ENCODE results near the gene OR4K13.

The OR4K13 gene, protein sequence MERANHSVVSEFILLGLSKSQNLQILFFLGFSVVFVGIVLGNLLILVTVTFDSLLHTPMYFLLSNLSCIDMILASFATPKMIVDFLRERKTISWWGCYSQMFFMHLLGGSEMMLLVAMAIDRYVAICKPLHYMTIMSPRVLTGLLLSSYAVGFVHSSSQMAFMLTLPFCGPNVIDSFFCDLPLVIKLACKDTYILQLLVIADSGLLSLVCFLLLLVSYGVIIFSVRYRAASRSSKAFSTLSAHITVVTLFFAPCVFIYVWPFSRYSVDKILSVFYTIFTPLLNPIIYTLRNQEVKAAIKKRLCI

DNA sequence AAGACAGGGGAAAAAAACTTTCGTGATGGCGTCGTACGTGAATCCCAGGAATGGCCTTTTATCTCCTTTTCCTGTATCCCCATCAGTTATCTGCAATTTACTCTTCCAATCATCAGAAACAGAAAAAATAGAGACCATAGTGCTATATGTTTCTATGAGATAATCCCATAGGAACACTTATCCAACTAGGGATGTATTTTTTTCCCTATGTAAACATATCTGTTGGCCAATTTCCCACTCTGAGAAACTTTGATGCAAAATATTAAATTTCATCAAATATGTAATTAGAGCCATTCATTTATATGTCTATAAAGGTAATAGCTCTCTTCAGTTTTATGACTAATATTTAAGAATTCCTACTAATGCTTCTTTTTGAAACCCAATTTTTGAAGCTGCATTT lies at the start of gene OR4K13:
Gene OR4K13 (minus strand): TSS at position 101 of the 400 bp plus-strand sequence. CDS start 1,280 bp downstream, outside the sequence.
- no peak for DNase-seq (ENCODE audit: low read depth in 2 of 3, low spot score in 2 of 3)

DNA sequence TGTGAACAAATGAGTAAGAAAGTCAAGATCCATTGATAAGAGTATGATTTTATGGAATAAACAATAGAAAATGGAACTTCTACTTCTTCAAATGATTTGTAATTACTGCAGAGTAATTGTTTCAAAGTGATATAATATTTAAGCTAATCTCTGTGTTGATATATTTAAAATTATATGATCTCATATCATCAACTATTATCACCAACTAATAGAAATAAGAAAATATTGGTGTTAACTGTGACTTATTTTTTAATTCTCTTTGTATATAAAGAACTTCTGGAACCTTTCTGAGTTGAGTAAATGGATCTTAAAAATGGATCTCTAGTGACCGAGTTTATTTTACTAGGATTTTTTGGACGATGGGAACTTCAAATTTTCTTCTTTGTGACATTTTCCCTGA lies 23.9 kb upstream of the OR4K13 start, which contains the start of gene OR4L1:
Gene OR4L1 (plus strand): TSS at position 301 of the 400 bp plus-strand sequence. CDS start 0 bp downstream, at position 301.
- DNase-seq (ENCODE audit: low read depth in 2 of 3, low spot score in 2 of 3): no peak

DNA sequence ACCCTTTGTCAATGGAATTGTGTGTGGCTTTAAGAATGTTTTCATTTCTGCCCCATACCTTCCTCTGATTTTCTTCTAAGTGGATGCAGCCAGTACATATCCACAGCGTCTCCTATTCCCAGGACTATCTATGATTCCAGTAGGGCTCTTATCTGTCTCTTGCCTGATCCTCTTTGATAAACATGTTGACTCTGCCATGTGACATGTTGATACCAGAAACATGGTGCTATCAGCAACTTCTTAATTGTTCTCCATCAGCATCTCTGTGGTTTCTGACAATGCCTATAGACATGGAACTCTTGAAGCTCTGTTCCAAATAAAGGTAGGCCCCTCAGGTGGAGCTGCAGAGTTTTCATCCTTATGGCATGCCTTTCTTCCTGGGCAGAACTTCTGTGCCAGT lies 12.4 kb upstream of the OR4K13 start:
- no peak for DNase-seq (ENCODE audit: low read depth in 2 of 3, low spot score in 2 of 3)

DNA sequence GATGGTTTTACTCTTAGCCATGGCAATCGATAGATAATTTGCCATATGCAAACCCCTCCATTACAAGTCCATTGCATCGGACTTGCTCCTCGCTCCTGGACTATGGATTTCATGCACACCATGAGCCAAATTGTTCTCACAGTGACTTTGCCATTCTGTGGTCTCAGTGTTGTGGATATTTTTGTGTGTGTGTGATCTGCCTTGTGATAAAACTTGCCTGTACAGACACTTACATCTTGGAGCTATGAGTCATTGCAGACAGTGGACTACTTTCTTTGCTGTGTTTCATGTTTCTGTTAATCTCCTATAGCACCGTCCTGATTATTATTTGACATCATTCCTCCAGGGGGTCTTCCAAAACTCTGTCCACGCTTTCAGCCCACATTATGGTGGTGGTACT lies 8.4 kb upstream of the OR4K13 start:
- no peak for DNase-seq (ENCODE audit: low read depth in 2 of 3, low spot score in 2 of 3)

DNA sequence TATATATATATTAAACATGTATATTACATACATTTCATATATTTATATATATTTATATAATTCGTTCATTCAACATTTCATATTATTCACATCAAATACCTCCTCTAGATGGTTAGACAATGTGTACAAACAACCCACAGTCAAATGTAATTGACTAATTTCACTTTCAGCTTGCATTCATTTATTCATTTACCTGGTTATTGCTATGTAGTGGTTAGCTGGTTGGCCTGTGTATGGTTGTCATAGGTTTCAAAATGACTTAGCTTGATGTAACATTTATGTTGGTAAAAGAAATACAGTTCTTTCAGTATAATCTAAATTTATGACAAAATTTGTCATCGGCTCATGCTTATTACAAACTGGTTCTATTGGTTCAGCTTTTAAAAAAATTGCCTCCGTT lies 389 bp downstream of the OR4K13 start:
- no peak for DNase-seq (ENCODE audit: low read depth in 2 of 3, low spot score in 2 of 3)

DNA sequence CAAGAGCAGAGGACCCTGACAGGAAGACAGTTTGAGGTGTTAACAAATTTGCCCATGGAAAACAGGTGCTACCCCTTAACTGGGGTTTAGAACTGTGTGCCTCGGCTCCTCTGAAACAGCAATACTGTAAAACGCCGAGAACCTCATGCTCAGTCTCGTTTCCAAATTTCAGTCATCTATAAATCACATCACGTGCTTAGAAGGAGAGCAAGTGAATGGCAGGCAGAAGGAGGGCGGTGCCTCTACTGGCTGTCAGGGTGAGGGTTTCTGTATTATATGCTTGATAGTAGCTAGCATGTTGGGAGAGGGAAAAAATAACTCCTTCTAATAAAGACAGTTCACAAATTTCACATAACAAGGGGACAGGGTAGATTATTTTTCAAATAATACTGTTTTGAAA lies 4.8 kb downstream of the OR4K13 start:
- no peak for DNase-seq (ENCODE audit: low read depth in 2 of 3, low spot score in 2 of 3)

DNA sequence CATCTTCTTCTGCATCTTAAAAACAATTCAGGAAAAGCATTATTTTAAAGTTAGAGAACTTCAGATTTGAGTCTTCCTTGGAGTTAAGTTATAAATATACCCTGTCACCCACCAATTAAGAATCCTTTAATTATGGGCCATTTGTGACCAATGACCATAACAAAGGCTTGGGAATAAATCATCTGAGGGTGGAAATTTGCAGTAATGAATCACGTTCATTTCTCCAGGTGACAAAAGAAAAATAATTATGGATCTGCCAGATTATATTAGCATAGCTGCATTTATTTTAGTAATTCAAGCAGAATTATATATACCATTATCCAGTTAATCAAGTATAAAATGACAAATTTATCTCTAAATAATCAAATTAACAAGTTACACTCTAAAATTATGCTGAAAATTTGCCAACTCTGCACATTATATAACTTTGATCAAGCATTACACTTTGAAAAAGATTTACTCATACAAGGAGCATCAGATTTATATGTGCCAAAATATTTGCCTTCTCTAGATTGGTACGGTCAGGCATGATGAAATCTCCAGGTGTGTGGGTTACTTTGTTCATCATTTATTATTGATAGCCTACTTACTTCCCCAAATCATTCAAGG lies 16.5 kb downstream of the OR4K13 start, which contains the start of gene OR4K14:
Gene OR4K14 (minus strand): TSS at position 51 of the 609 bp plus-strand sequence. CDS start 4,114 bp downstream, outside the sequence.
- no peak for DNase-seq (ENCODE audit: low read depth in 2 of 3, low spot score in 2 of 3)

DNA sequence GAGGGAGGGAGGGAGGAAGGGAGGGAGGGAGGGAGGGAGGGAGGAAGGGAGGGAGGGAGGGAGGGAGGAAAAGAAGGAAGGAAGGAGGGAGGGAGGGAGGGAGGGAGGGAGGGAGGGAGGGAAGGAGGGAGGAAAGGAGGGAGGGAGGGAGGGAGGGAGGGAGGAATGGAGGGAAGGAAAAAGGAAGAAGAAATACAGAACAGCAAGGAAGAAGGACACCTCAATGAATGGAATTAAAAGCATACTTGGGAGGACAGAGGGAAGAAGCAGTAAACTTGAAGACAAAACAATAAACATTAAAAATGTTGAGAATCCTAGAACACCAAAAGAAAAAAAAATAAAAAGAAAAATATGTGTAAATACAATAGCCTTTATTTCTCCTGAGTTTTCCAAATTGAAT lies 27.7 kb downstream of the OR4K13 start:
- no peak for DNase-seq (ENCODE audit: low read depth in 2 of 3, low spot score in 2 of 3)

DNA sequence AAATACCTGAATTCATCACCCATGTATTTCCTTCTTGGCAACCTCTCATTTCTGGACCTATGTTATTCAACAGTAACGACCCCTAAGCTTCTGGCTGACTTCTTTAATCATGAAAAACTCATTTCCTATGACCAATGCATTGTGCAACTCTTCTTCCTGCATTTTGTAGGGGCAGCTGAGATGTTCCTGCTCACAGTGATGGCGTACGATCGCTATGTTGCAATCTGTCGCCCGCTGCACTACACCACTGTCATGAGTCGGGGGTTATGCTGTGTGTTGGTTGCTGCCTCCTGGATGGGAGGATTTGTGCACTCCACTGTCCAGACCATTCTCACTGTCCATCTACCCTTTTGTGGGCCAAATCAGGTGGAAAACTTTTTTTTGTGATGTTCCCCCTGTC lies 33.5 kb downstream of the OR4K13 start:
- no peak for DNase-seq (ENCODE audit: low read depth in 2 of 3, low spot score in 2 of 3)

DNA sequence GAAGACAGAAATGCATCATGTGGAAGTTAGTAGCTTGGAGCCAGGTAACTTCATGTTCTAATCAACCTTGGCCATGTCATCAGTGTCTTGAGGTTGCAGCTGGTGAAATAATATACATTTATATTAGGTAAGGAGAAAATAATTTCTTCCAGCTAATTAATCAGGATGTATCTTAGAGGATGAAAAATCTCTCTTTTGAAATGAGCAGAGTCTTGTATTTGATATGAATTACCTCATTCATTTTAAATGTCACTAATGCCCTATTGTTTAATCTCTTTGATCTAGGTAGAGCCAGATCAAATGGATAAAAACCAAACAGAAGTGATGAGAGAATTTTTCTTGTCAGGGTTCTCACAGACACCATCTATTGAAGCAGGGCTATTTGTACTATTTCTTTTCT lies 34.0 kb downstream of the OR4K13 start, which contains the start of gene OR4Q2:
Gene OR4Q2 (plus strand): TSS at position 301 of the 400 bp plus-strand sequence.
- DNase-seq (ENCODE audit: low read depth in 2 of 3, low spot score in 2 of 3): no peak

DNA sequence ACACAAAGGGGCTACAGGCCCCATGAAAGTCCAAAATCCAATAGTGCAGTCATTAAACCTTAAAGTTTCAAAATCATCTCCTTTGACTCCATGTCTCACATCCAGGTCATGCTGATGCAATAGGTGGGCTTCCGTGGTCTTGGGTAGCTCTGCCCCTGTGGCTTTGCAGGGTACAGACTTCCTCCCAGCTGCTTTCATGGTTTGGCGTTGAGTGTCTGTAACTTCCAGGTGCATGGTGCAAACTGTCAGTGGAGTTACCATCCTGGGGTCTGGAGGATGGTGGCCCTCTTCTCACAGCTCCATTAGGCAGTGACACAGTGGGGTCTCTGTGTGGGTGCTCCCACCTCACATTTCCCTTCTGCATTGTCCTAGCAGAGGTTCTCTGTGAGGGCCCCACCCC lies 42.4 kb downstream of the OR4K13 start:
- no peak for DNase-seq (ENCODE audit: low read depth in 2 of 3, low spot score in 2 of 3)

Data from activated CD8-positive, alpha-beta memory T cell treated with anti-CD3 and anti-CD28 coated beads for 48 hours (primary cell).